Activated CD8-positive, alpha-beta memory T cell treated with anti-CD3 and anti-CD28 coated beads for 24 hours (primary cell): ENCODE data around the gene LRIT2.
A peak's percentile ranks its signal among the peaks of the same experiment; 100 is the strongest.

Experiments used
- DNase-seq: peaks from one replicate; pipeline ENCODE4 v3.0.0-alpha.2; 2020

The LRIT2 gene

GRCh38 chr10:84205049-84205852 is 20.1 kb downstream of the LRIT2 start:
- DNase-seq, result peak; percentile 85

DNA sequence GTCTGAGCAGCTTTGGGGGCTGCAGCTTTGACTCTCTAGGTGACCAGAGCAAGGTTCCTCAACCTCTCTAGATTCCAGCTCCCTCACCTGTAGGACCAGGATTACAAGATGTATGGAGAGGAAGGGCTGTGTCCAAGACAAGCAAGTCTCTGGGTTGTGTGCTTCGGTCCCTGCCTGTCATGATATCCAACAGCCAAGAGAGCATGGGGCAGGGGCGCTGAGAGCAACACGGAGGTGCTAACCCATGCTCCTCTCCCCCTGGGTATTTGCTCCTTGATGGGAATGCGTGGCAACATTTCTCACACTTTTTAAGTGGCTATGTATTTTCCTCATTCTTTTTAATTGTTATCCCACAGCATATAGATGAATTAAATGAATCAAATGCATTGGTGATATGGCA is 20.7 kb downstream of the LRIT2 start:
- DNase-seq, result no peak

GRCh38 chr10:84204122-84204521 is 21.2 kb downstream of the LRIT2 start:
- DNase-seq, result no peak

GRCh38 chr10:84202349-84202748 is 23.0 kb downstream of the LRIT2 start:
- no peak for DNase-seq

DNA sequence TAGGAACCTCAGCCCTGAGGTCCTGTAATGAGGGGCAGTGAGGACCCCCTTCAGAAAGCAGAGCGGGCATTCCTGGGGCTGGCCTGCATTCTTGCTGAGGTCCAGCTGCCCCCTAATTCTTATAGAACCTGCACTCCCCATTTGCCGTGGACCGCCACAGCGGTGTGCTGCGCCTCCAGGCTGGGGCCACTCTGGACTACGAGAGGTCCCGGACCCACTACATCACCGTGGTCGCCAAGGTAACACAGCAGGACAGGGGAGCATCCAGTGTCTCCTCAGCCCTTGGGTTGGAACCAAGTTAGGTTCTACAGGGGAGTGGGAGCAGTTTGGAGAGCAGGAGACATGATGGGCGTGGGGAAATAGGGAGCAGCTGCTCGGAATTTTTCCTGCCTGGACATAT is 23.7 kb downstream of the LRIT2 start:
- DNase-seq, result no peak

GRCh38 chr10:84201244-84201606 is 24.1 kb downstream of the LRIT2 start:
- no peak for DNase-seq

DNA sequence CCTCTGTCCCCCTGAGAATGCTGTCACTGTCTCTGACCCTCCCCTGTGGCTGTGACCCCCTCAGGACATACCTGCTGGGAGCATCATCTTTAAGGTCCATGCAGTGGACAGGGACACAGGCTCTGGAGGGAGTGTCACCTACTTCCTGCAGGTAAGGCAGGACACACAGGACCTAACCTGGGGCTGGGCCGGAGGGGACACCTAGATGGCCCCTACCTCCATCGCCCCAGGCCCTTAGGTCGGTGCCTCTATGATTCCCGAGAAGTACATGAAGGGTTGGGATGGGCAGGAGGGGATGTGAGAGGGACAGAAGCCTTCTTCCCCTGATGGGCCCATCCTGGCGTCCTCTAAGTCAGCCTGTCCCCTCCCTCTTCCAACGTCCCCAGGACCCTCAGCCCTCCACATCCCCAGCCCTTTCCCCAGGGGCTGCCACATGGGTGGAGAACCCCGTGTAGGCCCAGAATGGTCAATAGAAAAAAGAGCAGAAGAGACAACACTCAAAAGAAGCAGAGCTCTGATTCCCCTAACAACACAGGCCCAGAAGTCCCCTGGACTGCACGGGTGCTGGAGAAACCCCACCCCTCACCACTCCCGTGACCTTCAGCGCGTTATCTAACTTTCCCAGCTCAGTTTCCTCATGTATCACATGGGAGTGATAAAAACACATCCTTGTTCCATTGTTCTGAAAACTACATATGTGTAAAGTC is 24.7 kb downstream of the LRIT2 start:
- DNase-seq, result no peak

GRCh38 chr10:84198206-84198915 is 27.0 kb downstream of the LRIT2 start:
- no peak for DNase-seq

GRCh38 chr10:84197643-84198042 is 27.7 kb downstream of the LRIT2 start:
- DNase-seq, result no peak

GRCh38 chr10:84196941-84197340 is 28.4 kb downstream of the LRIT2 start:
- DNase-seq, result no peak

- DNase-seq, result no peak
Observed at GRCh38 chr10:84196083-84196482, 29.3 kb downstream of the LRIT2 start.

- DNase-seq, result no peak
Observed at GRCh38 chr10:84195044-84195830, 30.1 kb downstream of the LRIT2 start.

DNA sequence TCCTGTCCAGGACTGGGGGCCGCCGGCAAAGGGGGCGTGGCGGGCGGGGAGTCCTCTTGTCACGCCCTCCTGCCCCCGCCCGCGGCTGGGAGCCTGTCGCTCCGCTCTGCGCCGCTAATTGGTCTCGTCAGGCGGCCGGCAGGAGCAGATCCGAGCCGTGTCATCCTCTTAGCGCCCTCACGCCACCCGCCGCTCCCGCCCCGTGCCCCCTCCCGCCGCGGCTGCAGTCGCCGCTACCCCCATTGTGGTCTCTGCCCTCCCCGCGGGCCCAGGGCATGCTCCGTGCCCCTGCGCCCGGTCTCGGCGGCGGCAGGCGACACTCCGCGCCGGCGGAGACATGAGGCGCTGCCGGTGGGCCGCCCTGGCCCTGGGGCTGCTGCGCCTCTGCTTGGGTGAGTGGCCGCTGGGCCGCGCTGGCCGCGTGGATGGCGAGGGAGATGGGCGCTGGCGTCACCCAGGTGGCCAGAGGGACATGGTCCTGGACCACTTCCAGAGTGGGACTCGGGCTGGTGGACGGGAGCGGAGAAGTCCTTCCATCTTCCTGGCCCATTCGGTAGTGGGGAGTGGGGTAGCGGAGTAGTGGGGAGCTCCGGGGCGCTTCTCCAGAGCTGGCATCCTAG is 30.8 kb downstream of the LRIT2 start, which contains the start of gene CDHR1:
CDHR1 (plus strand) TSS at position 114 of the 620 bp plus-strand sequence; CDS start at position 338, 224 bp downstream.
- DNase-seq, result peak; percentile 80

GRCh38 chr10:84193846-84194423 is 31.4 kb downstream of the LRIT2 start:
- DNase-seq, result no peak

GRCh38 chr10:84193327-84193726 is 32.0 kb downstream of the LRIT2 start:
- no peak for DNase-seq

GRCh38 chr10:84191106-84191505 is 34.2 kb downstream of the LRIT2 start:
- no peak for DNase-seq

DNA sequence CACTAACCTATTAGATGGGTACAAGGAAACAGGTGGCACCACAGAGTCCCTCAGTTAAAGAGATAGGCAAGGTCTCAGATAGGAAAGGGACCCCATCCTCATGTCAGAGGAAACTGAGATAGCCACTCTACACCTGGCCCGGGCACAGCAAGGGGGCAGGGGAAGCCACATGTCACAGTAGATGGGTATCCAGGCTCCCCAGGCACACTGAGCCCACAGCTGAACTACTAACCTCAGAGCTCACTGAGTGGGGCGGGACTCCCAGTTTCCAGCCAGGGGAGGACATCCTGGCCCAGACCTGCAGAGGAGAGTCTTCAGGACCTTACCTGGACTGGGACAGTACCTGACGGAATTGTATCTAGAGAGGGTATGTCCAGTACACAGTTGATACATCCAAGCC is 34.7 kb downstream of the LRIT2 start:
- DNase-seq, result no peak

DNA sequence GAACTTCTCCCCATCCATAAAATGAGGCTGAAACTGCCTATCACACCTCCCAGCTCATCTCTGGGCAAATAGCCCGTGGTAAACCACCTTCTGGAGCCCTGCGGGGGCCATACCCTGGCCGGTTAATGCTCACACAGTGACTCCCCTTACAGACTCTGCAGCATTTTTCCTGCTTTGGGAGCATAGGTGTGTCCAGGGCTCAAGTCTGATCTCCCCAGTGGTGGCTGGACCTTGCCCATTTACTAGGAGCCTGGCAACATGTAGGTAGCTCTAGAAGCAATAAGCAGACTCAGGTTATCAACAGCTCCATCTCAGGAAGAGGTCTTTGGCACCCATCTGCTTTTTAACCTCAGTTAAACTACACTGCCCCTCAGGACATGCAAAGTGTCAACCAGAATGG is 36.5 kb downstream of the LRIT2 start:
- no peak for DNase-seq

- DNase-seq, result no peak
Observed at GRCh38 chr10:84185526-84186175, 39.7 kb downstream of the LRIT2 start.

DNA sequence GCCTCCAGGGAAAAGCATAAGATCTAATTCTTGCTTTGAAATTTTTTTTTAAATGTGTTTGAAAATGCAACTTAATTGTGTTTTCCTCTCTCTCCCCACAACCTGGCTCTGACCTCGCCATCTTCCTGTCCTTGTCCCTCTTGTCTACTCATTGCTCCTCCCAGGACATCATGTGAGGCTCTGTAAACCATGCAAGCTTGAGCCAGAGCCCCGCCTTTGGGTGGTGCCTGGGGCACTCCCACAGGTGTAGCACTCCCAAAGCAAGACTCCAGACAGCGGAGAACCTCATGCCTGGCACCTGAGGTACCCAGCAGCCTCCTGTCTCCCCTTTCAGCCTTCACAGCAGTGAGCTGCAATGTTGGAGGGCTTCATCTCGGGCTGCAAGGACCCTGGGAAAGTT is 40.8 kb downstream of the LRIT2 start:
- no peak for DNase-seq

- no peak for DNase-seq
Observed at GRCh38 chr10:84181631-84182030, 43.7 kb downstream of the LRIT2 start.
